Measurements from ENCODE around the gene ADGRG4. TPM values are rescaled to one million over a fixed set of nuclear protein-coding genes. Genes with fewer than 3 reads are reported as not detected.

ADGRG4 gene
- total and polyA plus RNA-seq, 2 of the 8 experiments (the other 6 are each of a cell fraction or from before 2014, with no cell fraction given) = not detected

DNA sequence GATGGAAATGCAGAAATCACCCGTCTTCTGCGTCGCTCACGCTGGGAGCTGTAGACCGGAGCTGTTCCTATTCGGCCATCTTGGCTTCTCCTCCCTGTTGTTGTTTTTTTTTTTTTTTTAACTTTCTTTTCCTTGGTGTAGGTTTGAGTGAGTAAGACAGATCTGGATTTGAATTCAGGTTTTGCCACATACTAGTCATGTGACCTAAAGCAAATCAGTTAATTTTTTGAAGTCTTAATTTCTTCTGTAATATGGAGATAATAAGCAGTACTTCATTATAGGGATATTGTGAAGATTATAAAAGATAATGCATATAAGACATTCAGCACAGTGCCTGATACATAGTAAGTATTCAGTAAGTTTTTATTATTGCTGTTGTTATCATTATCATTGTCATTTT, 145.4 kb downstream of the ADGRG4 start:
- Histone ChIP-seq H3K36me3 (ENCODE audit: control insufficient read depth in 2 of 4, insufficient read depth in 4 of 4, low read length in 3 of 4) (no peaks in the 10 kb centered on the region), H3K18ac (ENCODE audit: extremely low read depth, low read length) (no peak overlapping the region), H4K91ac (replicated peaks; ENCODE audit: insufficient read length, low read length) (no peak overlapping the region), H4K5ac (ENCODE audit: insufficient read length, low read depth, low read length) (no peak overlapping the region), H4K8ac (ENCODE audit: extremely low read depth, insufficient read depth, low read length) (no peak overlapping the region), H3K27ac (ENCODE audit: low read depth, low read length) (no peak overlapping the region), H3K23me2 (ENCODE audit: low read depth, low read length) (no peaks in the 10 kb centered on the region), H3K79me2 (ENCODE audit: control insufficient read depth in 1 of 2, insufficient read depth in 2 of 2, low read length in 2 of 2) (no peaks in the 10 kb centered on the region), H2BK15ac (ENCODE audit: low read length) (no peak overlapping the region), H3K4ac (replicated peaks; ENCODE audit: insufficient read length, low read depth, low read length) (no peak overlapping the region), H2BK12ac (ENCODE audit: low read depth, low read length) (no peak overlapping the region), H3K23ac (ENCODE audit: insufficient read length) (no peak overlapping the region), H3K4me1 (replicated peaks in 1 of 4; ENCODE audit: control insufficient read depth in 3 of 4, insufficient read depth in 4 of 4, low read length in 3 of 4) (no peaks in the 10 kb centered on the region), H2BK20ac (ENCODE audit: low read length) (no peak overlapping the region), H3K4me2 (ENCODE audit: insufficient read depth in 1 of 2, low read depth in 2 of 2, low read length in 2 of 2) (no peak overlapping the region), H3K4me3 (ENCODE audit: extremely low read depth in 1 of 4, insufficient read depth in 2 of 4, low read depth in 3 of 4, low read length in 4 of 4) (no peak overlapping the region), H3K79me1 (ENCODE audit: low read depth, low read length) (no peaks in the 10 kb centered on the region), H3K14ac (ENCODE audit: insufficient read length) (no peak overlapping the region), H3K9me3 (ENCODE audit: insufficient read depth in 2 of 2, low read depth in 1 of 2, low read length in 1 of 2) (peaks cover 0 to 2% of the 10 kb centered on the region in 2 experiments; a peak in 1 of 4 replicates), H2BK5ac (ENCODE audit: low read depth, low read length) (no peak overlapping the region), H2AK5ac (ENCODE audit: low read depth, low read length) (no peak overlapping the region), H3K27me3 (replicated peaks in 1 of 4; ENCODE audit: control insufficient read depth in 3 of 4, extremely low read depth in 1 of 4, insufficient read depth in 3 of 4, low read length in 3 of 4) (no peaks in the 10 kb centered on the region), H2BK120ac (replicated peaks; ENCODE audit: low read depth, low read length) (no peak overlapping the region), H2AFZ (ENCODE audit: low read length) (no peak overlapping the region), H3K9ac (replicated peaks in 1 of 4; ENCODE audit: extremely low read depth in 1 of 4, low read depth in 3 of 4, low read length in 3 of 4) (no peak overlapping the region), H3K56ac (replicated peaks; ENCODE audit: insufficient read length, low read depth, low read length) (no peak overlapping the region), H4K20me1 (replicated peaks in 1 of 2; ENCODE audit: control insufficient read depth in 1 of 2, insufficient read depth in 2 of 2, low read length in 2 of 2) (no peaks in the 10 kb centered on the region)
- WGBS, 2 experiments (ENCODE audit: extremely low coverage in 1 of 2, insufficient coverage in 1 of 2, insufficient read length in 1 of 2, insufficient replicate concordance in 2 of 2, low coverage in 1 of 2, low lambda C conversion rate in 2 of 2, missing lambda C conversion rate in 1 of 2) = 92% methylated on average over 5 of the region's 6 CpGs; no CpG with 5 or more reads in 1 of the 2 experiments
- POLR2A ChIA-PET (ENCODE audit: partially characterized antibody) = no interaction called here
- FAIRE-seq (no peak), DNase-seq (ENCODE audit: low read depth in 1 of 2, low spot score in 2 of 2) (no peak)
- TF ChIP-seq ASH2L (IDR thresholded peaks at IDR 0.05; ENCODE audit: low read length) (no peak), TBP (IDR thresholded peaks at IDR 0.05; ENCODE audit: low read depth, low read length) (no peak), TEAD4 (IDR thresholded peaks at IDR 0.05; ENCODE audit: low read depth, low read length) (no peak), SP4 (IDR thresholded peaks at IDR 0.05; ENCODE audit: low read length) (no peak), EZH2 (IDR thresholded peaks at IDR 0.05; ENCODE audit: low read depth, low read length, severe bottlenecking) (no peak), SIRT6 (IDR thresholded peaks at IDR 0.05; ENCODE audit: low read length) (no peak)
- TF ChIP-seq, protein P1, sequence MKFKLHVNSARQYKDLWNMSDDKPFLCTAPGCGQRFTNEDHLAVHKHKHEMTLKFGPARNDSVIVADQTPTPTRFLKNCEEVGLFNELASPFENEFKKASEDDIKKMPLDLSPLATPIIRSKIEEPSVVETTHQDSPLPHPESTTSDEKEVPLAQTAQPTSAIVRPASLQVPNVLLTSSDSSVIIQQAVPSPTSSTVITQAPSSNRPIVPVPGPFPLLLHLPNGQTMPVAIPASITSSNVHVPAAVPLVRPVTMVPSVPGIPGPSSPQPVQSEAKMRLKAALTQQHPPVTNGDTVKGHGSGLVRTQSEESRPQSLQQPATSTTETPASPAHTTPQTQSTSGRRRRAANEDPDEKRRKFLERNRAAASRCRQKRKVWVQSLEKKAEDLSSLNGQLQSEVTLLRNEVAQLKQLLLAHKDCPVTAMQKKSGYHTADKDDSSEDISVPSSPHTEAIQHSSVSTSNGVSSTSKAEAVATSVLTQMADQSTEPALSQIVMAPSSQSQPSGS (IDR thresholded peaks at IDR 0.05; ENCODE audit: low read length) = no peak
- CTCF ChIA-PET (ENCODE audit: partially characterized antibody) = no interaction called here
